Measurements from ENCODE around the gene CD6.

Gene CD6

DNA sequence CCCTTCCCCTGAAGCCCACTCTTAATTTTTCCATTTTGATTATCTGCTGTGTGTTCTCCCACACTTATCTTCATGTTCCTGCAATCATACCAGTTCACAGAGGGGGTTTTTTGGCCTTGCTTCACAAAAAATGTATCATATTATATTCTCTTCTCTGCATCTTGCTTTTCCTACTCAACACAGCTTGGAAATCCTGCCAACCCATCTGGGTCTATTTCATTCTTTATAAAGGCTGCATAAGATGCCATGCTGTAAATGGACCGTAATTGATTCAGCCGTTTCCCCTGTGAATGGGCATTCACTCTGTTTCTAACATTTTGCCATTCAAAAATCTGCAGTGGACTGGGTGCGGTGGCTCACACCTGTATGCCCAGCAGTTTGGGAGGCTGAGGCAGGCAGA, 30.5 kb downstream of the CD6 start (continued):
- TF ChIP-seq, protein P1, sequence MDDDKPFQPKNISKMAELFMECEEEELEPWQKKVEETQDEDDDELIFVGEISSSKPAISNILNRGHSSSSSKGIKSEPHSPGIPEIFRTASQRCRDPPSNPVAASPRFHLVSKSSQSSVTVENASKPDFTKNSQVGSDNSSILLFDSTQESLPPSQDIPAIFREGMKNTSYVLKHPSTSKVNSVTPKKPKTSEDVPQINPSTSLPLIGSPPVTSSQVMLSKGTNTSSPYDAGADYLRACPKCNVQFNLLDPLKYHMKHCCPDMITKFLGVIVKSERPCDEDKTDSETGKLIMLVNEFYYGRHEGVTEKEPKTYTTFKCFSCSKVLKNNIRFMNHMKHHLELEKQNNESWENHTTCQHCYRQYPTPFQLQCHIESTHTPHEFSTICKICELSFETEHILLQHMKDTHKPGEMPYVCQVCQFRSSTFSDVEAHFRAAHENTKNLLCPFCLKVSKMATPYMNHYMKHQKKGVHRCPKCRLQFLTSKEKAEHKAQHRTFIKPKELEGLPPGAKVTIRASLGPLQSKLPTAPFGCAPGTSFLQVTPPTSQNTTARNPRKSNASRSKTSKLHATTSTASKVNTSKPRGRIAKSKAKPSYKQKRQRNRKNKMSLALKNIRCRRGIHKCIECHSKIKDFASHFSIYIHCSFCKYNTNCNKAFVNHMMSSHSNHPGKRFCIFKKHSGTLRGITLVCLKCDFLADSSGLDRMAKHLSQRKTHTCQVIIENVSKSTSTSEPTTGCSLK (tag by site-specific recombination; IDR thresholded peaks at IDR 0.05), result no peak
- TF ChIP-seq ZBTB7A (tag by site-specific recombination; IDR thresholded peaks at IDR 0.05; ENCODE audit: low read depth) (no peak), ZNF48 (tag by site-specific recombination; IDR thresholded peaks at IDR 0.05) (no peak), ZFP69B (tag by site-specific recombination; IDR thresholded peaks at IDR 0.05) (no peak), ZNF157 (tag by site-specific recombination; IDR thresholded peaks at IDR 0.05) (no peak), ZNF571 (tag by site-specific recombination; IDR thresholded peaks at IDR 0.05) (no peak), ZNF777 (tag by site-specific recombination; IDR thresholded peaks at IDR 0.05; ENCODE audit: borderline replicate concordance) (no peak), FEZF1 (tag by site-specific recombination; IDR thresholded peaks at IDR 0.05) (no peak), OVOL3 (tag by site-specific recombination; IDR thresholded peaks at IDR 0.05) (no peak)
- TF ChIP-seq, protein P2, sequence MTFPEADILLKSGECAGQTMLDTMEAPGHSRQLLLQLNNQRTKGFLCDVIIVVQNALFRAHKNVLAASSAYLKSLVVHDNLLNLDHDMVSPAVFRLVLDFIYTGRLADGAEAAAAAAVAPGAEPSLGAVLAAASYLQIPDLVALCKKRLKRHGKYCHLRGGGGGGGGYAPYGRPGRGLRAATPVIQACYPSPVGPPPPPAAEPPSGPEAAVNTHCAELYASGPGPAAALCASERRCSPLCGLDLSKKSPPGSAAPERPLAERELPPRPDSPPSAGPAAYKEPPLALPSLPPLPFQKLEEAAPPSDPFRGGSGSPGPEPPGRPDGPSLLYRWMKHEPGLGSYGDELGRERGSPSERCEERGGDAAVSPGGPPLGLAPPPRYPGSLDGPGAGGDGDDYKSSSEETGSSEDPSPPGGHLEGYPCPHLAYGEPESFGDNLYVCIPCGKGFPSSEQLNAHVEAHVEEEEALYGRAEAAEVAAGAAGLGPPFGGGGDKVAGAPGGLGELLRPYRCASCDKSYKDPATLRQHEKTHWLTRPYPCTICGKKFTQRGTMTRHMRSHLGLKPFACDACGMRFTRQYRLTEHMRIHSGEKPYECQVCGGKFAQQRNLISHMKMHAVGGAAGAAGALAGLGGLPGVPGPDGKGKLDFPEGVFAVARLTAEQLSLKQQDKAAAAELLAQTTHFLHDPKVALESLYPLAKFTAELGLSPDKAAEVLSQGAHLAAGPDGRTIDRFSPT (tag by site-specific recombination; IDR thresholded peaks at IDR 0.05), result no peak

DNA sequence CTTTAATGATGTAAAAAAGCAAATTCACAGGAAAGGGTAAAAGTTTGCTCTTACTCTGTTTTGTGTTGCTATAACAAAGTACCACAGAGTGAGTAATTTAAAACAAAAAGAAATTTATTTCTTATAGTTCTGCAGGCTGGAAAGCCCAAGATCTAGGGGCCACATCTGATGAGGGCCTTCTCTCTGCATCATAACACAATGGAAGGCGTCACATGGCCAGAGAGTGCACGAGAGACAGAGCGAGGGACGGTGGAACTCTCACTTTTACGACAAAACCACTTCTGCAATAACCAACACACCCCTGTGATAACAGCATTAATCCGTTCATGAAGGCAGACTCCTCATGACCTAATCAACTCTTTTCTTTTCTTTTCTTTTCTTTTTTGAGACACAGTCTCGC, 31.1 kb downstream of the CD6 start:
- no peak overlapping the region for H3K4me3 ChIP-seq (ENCODE audit: low read depth, low read length)
- ChIA-PET CTCF (no interaction called here), POLR2A (no interaction called here)
- H3K36me3 ChIP-seq (ENCODE audit: control insufficient read depth in 2 of 2, insufficient read depth in 1 of 2, low read length in 2 of 2), result no peaks in the 10 kb centered on the region
- 0 out of 2 replicates have a peak, but pooled peaks cover 3% of the 10 kb centered on the region for H3K4me1 ChIP-seq (ENCODE audit: control insufficient read depth, insufficient read depth, low read length)
- H3K9me3 ChIP-seq (ENCODE audit: control insufficient read depth, insufficient read depth, low read depth, low read length), result no peaks in the 10 kb centered on the region
- H3K27ac ChIP-seq (ENCODE audit: extremely low read depth, low read depth, low read length), result no peak overlapping the region
- TF ChIP-seq ZNF777 (tag by site-specific recombination; IDR thresholded peaks at IDR 0.05; ENCODE audit: borderline replicate concordance), result no peak
- TF ChIP-seq ZNF266 (tag by site-specific recombination; IDR thresholded peaks at IDR 0.05; ENCODE audit: low read depth), result no peak
- no peak for TF ChIP-seq ZNF366 (tag by site-specific recombination; conservative IDR thresholded peaks at IDR 0.05)
- no peak for TF ChIP-seq HOXD13 (CRISPR knock-in tag; IDR thresholded peaks at IDR 0.05; ENCODE audit: borderline replicate concordance)
- TF ChIP-seq ZNF37A (tag by site-specific recombination; IDR thresholded peaks at IDR 0.05), result no peak

DNA sequence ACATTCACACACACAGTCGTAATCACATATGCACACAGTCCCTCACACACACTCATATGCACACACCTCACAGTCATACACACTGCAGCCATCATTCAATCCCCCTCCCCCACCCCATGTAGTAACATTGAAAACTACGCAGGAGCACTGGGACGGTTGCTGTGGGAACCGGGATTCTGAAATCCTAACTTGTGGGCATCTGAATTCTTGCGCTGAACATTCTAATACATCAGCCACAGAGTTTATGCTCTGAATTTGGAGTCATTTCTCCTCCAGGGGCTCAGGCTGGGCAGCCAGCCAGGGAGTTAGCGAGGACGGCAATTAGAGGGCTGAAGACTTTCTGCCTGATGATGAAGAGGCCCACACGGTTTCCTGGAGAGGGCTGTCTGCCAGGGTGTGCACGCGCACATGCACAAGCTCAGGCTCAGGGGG, 32.7 kb downstream of the CD6 start:
- Histone ChIP-seq H3K4me3 (ENCODE audit: low read depth, low read length) (no peak overlapping the region), H3K27ac (ENCODE audit: extremely low read depth, low read depth, low read length) (no peak overlapping the region), H3K9me3 (ENCODE audit: control insufficient read depth, insufficient read depth, low read depth, low read length) (no peaks in the 10 kb centered on the region), H3K36me3 (ENCODE audit: control insufficient read depth in 2 of 2, insufficient read depth in 1 of 2, low read length in 2 of 2) (no peaks in the 10 kb centered on the region), H3K4me1 (ENCODE audit: control insufficient read depth, insufficient read depth, low read length) (0 out of 2 replicates have a peak, but pooled peaks cover 3% of the 10 kb centered on the region)
- ChIA-PET POLR2A (no interaction called here), CTCF (no interaction called here)
- TF ChIP-seq KLF8 (tag by site-specific recombination; IDR thresholded peaks at IDR 0.05) (no peak), ZBTB8A (tag by site-specific recombination; IDR thresholded peaks at IDR 0.05) (peak; percentile 79), YY2 (tag by site-specific recombination; IDR thresholded peaks at IDR 0.05) (no peak), ZBTB48 (tag by site-specific recombination; IDR thresholded peaks at IDR 0.05) (peak; percentile 14; the same call in 1 of the 2 replicates), ZNF600 (tag by site-specific recombination; IDR thresholded peaks at IDR 0.05) (no peak), ZNF514 (tag by site-specific recombination; IDR thresholded peaks at IDR 0.05) (no peak), GFI1B (tag by site-specific recombination; IDR thresholded peaks at IDR 0.05) (no peak), ZNF548 (tag by site-specific recombination; IDR thresholded peaks at IDR 0.05) (no peak), ZNF596 (tag by site-specific recombination; IDR thresholded peaks at IDR 0.05) (no peak), GLIS1 (tag by site-specific recombination; IDR thresholded peaks at IDR 0.05) (peak; percentile 65), TRIM28 (IDR thresholded peaks at IDR 0.05; ENCODE audit: borderline replicate concordance, low read length) (0 out of 2 replicates have a peak, but pooled peaks have one; percentile 22)
- TF ChIP-seq, protein P3, sequence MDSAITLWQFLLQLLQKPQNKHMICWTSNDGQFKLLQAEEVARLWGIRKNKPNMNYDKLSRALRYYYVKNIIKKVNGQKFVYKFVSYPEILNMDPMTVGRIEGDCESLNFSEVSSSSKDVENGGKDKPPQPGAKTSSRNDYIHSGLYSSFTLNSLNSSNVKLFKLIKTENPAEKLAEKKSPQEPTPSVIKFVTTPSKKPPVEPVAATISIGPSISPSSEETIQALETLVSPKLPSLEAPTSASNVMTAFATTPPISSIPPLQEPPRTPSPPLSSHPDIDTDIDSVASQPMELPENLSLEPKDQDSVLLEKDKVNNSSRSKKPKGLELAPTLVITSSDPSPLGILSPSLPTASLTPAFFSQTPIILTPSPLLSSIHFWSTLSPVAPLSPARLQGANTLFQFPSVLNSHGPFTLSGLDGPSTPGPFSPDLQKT (IDR thresholded peaks at IDR 0.05; ENCODE audit: borderline replicate concordance, low read depth, low read length), result no peak
- TF ChIP-seq, protein P4, sequence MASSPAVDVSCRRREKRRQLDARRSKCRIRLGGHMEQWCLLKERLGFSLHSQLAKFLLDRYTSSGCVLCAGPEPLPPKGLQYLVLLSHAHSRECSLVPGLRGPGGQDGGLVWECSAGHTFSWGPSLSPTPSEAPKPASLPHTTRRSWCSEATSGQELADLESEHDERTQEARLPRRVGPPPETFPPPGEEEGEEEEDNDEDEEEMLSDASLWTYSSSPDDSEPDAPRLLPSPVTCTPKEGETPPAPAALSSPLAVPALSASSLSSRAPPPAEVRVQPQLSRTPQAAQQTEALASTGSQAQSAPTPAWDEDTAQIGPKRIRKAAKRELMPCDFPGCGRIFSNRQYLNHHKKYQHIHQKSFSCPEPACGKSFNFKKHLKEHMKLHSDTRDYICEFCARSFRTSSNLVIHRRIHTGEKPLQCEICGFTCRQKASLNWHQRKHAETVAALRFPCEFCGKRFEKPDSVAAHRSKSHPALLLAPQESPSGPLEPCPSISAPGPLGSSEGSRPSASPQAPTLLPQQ (tag by site-specific recombination; IDR thresholded peaks at IDR 0.05), result no peak
- TF ChIP-seq, protein P5, sequence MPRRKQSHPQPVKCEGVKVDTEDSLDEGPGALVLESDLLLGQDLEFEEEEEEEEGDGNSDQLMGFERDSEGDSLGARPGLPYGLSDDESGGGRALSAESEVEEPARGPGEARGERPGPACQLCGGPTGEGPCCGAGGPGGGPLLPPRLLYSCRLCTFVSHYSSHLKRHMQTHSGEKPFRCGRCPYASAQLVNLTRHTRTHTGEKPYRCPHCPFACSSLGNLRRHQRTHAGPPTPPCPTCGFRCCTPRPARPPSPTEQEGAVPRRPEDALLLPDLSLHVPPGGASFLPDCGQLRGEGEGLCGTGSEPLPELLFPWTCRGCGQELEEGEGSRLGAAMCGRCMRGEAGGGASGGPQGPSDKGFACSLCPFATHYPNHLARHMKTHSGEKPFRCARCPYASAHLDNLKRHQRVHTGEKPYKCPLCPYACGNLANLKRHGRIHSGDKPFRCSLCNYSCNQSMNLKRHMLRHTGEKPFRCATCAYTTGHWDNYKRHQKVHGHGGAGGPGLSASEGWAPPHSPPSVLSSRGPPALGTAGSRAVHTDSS (tag by site-specific recombination; IDR thresholded peaks at IDR 0.05), result peak; percentile 82

Data from HEK293 (cell line).